Right hindlimb (tissue), 1 donor: ENCODE results near the gene UBE2D1.

Experiments
- DNase-seq: peaks from one replicate; pipeline ENCODE4 v3.0.0-alpha.2; 2018

The UBE2D1 gene

GRCh38 chr10:58334817-58335305, at the start of gene UBE2D1:
TSS of gene UBE2D1 (plus strand) at chr10:58335006. CDS start at chr10:58335202, 196 bp downstream.
- DNase-seq = peak; percentile 89

GRCh38 chr10:58291538-58292174, 43.1 kb upstream of the UBE2D1 start:
- no peak for DNase-seq

- DNase-seq = no peak
These were observed 40.8 kb upstream of the UBE2D1 start for GRCh38 chr10:58293989-58294388.

GRCh38 chr10:58299580-58299979, 35.2 kb upstream of the UBE2D1 start:
- no peak for DNase-seq

GRCh38 chr10:58300676-58301075, 34.1 kb upstream of the UBE2D1 start:
- DNase-seq = no peak

- no peak for DNase-seq
These were observed 32.6 kb upstream of the UBE2D1 start for GRCh38 chr10:58302254-58302653.

- DNase-seq = no peak
These were observed 30.6 kb upstream of the UBE2D1 start for GRCh38 chr10:58304099-58304633.

- DNase-seq = no peak
These were observed 29.0 kb upstream of the UBE2D1 start for GRCh38 chr10:58305821-58306220.

GRCh38 chr10:58307676-58308075, 27.1 kb upstream of the UBE2D1 start:
- DNase-seq = no peak

GRCh38 chr10:58311026-58311425, 23.8 kb upstream of the UBE2D1 start:
- DNase-seq = no peak

- DNase-seq = no peak
These were observed 17.9 kb upstream of the UBE2D1 start for GRCh38 chr10:58316874-58317273.

GRCh38 chr10:58318346-58318745, 16.5 kb upstream of the UBE2D1 start:
- DNase-seq = no peak

GRCh38 chr10:58319599-58319998, 15.2 kb upstream of the UBE2D1 start:
- DNase-seq = no peak

- DNase-seq = no peak
These were observed 14.3 kb upstream of the UBE2D1 start for GRCh38 chr10:58320351-58321049.

- DNase-seq = no peak
These were observed 12.6 kb upstream of the UBE2D1 start for GRCh38 chr10:58322072-58322834.

- no peak for DNase-seq
These were observed 12.0 kb upstream of the UBE2D1 start for GRCh38 chr10:58322835-58323209.

- peak; percentile 73 for DNase-seq
These were observed 7.8 kb upstream of the UBE2D1 start for GRCh38 chr10:58326967-58327381.

- no peak for DNase-seq
These were observed 6.6 kb upstream of the UBE2D1 start for GRCh38 chr10:58328233-58328632.

GRCh38 chr10:58330431-58330830, 4.4 kb upstream of the UBE2D1 start:
- no peak for DNase-seq

- DNase-seq = no peak
These were observed 3.2 kb upstream of the UBE2D1 start for GRCh38 chr10:58331646-58332045.

- no peak for DNase-seq
These were observed 650 bp downstream of the UBE2D1 start for GRCh38 chr10:58335306-58336005.

- no peak for DNase-seq
These were observed 1.4 kb downstream of the UBE2D1 start for GRCh38 chr10:58336242-58336641.

GRCh38 chr10:58341422-58341821, 6.6 kb downstream of the UBE2D1 start:
- DNase-seq = no peak
